IPS-18a (cell line): ENCODE results near the gene SLC38A2.

Experiments used
- H3K27ac ChIP-seq: one replicate; pipeline ENCODE4 v1.5.1; 2013; ENCODE audit warnings: low read length
- H3K27me3 ChIP-seq: one replicate; pipeline ENCODE4 v1.6.1; 2013; ENCODE audit warnings: mild to moderate bottlenecking, low read length; ENCODE audit not compliant: control insufficient read depth, insufficient read depth
- H3K36me3 ChIP-seq: one replicate; pipeline ENCODE4 v1.6.1; 2013; ENCODE audit warnings: low read depth, low read length; ENCODE audit not compliant: control insufficient read depth
- H3K4me1 ChIP-seq: one replicate; pipeline ENCODE4 v1.6.1; 2013; ENCODE audit warnings: low read depth, low read length; ENCODE audit not compliant: control insufficient read depth
- H3K4me3 ChIP-seq: one replicate; pipeline ENCODE4 v1.5.1; 2013; ENCODE audit warnings: low read length
- H3K9ac ChIP-seq: one replicate; pipeline ENCODE4 v1.6.1; 2013; ENCODE audit warnings: mild to moderate bottlenecking, low read length, moderate library complexity
- H3K9me3 ChIP-seq: one replicate; pipeline ENCODE4 v1.6.1; 2013; ENCODE audit warnings: low read depth, low read length; ENCODE audit not compliant: control insufficient read depth

The SLC38A2 gene

DNA sequence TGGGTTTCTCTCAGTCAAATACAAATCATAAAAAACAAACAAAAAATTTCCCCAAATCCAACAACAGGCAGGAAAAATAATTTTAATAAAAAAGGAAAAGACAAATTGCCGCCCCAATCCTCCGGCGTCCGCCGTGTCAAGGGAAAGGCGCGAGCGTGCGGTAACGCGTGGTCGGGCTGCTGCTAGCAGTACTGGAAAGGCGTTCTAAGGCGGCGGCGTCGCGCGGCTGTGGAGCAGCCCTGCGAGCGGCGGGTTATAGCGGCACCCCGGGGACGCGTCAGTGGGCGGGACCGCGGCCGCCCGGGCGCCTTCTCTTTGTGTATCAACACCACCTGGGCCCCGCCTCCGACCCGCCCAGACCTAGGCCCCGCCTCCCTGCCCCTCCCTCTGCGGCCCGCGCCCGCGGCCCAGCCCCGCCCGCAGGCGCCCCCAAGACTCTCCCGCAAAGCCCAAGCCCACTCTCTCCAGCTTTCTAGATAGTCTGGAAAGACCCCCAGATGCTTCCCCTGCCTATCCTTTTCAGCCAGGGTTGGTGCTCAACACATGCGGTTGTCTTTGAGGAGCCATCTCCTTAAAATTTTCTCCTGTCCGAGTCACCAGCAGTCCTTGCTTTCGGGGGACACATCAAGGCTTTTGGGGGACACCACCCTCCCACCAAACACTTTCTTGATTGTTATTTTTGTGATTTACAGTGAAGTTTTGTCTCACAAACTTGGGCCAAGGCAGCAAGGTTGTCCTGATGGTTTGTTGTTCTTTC lies at the start of gene SLC38A2:
TSS of gene SLC38A2 (minus strand) at position 230 of the 757 bp plus-strand sequence. CDS start 1,480 bp downstream, outside the sequence.
- Histone ChIP-seq H3K9ac (peak within 1 kb of the TSS; percentile 98), H3K4me3 (peak within 1 kb of the TSS; percentile 97), H3K9me3 (no peaks in the 10 kb centered on the region), H3K27ac (peak within 1 kb of the TSS; percentile 84), H3K36me3 (peaks cover 34% of the 10 kb centered on the region), H3K4me1 (peaks cover 27% of the 10 kb centered on the region), H3K27me3 (peaks cover 13% of the 10 kb centered on the region)

DNA sequence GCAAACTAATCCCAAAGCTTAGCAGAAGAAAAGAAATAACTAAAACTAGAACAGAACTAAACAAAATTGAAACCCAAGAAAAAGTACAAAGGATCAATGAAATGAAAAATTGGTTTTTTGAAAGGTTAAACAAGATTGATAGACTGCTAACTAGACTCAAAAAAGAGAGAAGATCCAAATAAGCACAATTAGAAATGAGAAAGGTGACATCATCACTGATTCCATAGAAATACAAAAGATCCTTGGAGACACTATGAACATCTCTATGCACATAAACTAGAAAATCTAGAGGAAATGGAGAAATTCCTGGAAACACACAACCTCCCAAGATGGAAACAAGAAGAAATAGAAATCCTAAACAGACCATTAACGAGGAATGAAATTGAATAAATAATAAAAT lies 47.1 kb upstream of the SLC38A2 start:
- H3K27me3 ChIP-seq: no peaks in the 10 kb centered on the region
- no peaks in the 10 kb centered on the region for H3K36me3 ChIP-seq
- no peaks in the 10 kb centered on the region for H3K4me1 ChIP-seq
- no peak overlapping the region for H3K27ac ChIP-seq
- H3K9ac ChIP-seq: no peak overlapping the region
- no peak overlapping the region for H3K4me3 ChIP-seq
- no peaks in the 10 kb centered on the region for H3K9me3 ChIP-seq

- Histone ChIP-seq H3K9ac (no peak overlapping the region), H3K4me3 (no peak overlapping the region), H3K4me1 (no peaks in the 10 kb centered on the region), H3K9me3 (no peaks in the 10 kb centered on the region), H3K27ac (no peak overlapping the region), H3K36me3 (no peaks in the 10 kb centered on the region), H3K27me3 (no peaks in the 10 kb centered on the region)
Measured at GRCh38 chr12:46415552-46415951, 43.0 kb upstream of the SLC38A2 start.

- no peaks in the 10 kb centered on the region for H3K9me3 ChIP-seq
- no peaks in the 10 kb centered on the region for H3K4me1 ChIP-seq
- H3K36me3 ChIP-seq: no peaks in the 10 kb centered on the region
- H3K4me3 ChIP-seq: no peak overlapping the region
- no peak overlapping the region for H3K9ac ChIP-seq
- H3K27me3 ChIP-seq: no peaks in the 10 kb centered on the region
- H3K27ac ChIP-seq: no peak overlapping the region
Measured at GRCh38 chr12:46414591-46415268, 42.2 kb upstream of the SLC38A2 start.

- no peaks in the 10 kb centered on the region for H3K27me3 ChIP-seq
Measured at GRCh38 chr12:46413368-46413767, 40.8 kb upstream of the SLC38A2 start.

GRCh38 chr12:46412857-46413256 lies 40.3 kb upstream of the SLC38A2 start:
- Histone ChIP-seq H3K4me3 (no peak overlapping the region), H3K36me3 (no peaks in the 10 kb centered on the region), H3K27me3 (no peaks in the 10 kb centered on the region), H3K27ac (no peak overlapping the region), H3K9me3 (no peaks in the 10 kb centered on the region), H3K4me1 (no peaks in the 10 kb centered on the region), H3K9ac (no peak overlapping the region)

More at GRCh38 chr12:46413368-46413767, 40.8 kb upstream of the SLC38A2 start:
- H3K4me3 ChIP-seq: no peak overlapping the region
- no peaks in the 10 kb centered on the region for H3K36me3 ChIP-seq
- H3K9me3 ChIP-seq: no peaks in the 10 kb centered on the region
- no peaks in the 10 kb centered on the region for H3K4me1 ChIP-seq
- H3K9ac ChIP-seq: no peak overlapping the region
- no peak overlapping the region for H3K27ac ChIP-seq

- H3K27ac ChIP-seq: no peak overlapping the region
- no peaks in the 10 kb centered on the region for H3K9me3 ChIP-seq
- no peaks in the 10 kb centered on the region for H3K36me3 ChIP-seq
- no peaks in the 10 kb centered on the region for H3K27me3 ChIP-seq
- H3K9ac ChIP-seq: no peak overlapping the region
- no peak overlapping the region for H3K4me3 ChIP-seq
- no peaks in the 10 kb centered on the region for H3K4me1 ChIP-seq
Measured at GRCh38 chr12:46410495-46410894, 37.9 kb upstream of the SLC38A2 start.

DNA sequence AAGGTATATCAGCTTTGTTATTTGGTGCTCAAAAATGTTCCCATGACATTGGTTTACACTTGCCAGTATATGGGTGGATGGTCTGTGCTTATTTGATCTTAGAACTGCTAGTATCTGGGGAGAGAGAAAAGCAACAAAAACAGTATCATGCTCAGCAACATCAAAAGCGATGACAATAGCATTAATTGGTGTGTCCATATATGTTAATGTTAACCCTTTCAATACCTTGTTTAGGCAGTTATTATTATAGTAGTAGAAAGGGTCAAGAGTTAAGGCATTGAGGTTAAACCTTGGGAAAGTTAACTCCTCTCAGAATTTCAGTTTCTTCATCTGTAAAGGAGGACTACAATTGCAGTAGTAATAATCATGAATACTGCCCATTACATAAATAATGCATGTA lies 37.4 kb upstream of the SLC38A2 start:
- Histone ChIP-seq H3K9me3 (no peaks in the 10 kb centered on the region), H3K27me3 (no peaks in the 10 kb centered on the region), H3K27ac (no peak overlapping the region), H3K4me3 (no peak overlapping the region), H3K36me3 (no peaks in the 10 kb centered on the region), H3K9ac (no peak overlapping the region), H3K4me1 (no peaks in the 10 kb centered on the region)

DNA sequence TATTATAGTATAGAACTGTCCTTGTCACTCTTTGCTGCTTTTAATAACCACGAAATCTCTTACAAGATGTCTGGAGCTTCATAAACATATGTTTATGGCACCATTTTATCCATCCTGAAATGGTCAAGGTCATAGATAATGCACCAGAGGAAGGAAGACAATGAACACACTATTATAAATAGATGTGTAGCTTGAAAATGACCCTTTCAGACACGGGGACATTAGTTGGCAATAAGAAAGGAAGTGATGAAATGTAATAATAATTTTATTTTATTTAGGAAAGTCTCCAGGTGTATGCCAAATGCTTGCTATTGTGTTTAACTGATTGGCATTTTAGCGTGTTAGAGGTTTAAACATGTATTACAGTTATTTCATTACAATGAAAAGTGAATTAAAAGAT lies 36.8 kb upstream of the SLC38A2 start:
- Histone ChIP-seq H3K27me3 (no peaks in the 10 kb centered on the region), H3K4me3 (no peak overlapping the region), H3K27ac (no peak overlapping the region), H3K36me3 (no peaks in the 10 kb centered on the region), H3K9me3 (no peaks in the 10 kb centered on the region), H3K4me1 (no peaks in the 10 kb centered on the region), H3K9ac (no peak overlapping the region)

DNA sequence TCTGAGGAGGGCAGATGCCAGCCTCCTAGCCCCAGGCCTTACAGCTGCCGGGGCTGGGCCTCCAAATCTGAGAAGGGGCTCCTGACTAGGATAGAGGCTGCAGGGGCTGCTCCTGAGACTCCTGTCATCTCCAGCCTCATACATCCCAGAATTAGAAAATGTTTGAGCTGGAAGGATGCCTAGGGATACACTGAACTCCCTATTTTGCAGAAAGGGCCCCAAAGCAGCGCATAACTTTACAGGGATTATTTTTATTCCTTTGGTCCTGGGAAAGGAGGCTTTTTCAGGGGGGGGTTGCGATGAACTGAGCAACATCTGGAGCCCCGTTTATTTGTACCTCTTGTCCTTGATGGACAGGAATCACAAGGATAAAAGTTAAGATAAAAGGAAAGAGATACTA lies 35.9 kb upstream of the SLC38A2 start:
- Histone ChIP-seq H3K9me3 (no peaks in the 10 kb centered on the region), H3K9ac (no peak overlapping the region), H3K27me3 (no peaks in the 10 kb centered on the region), H3K4me1 (no peaks in the 10 kb centered on the region), H3K27ac (no peak overlapping the region), H3K36me3 (no peaks in the 10 kb centered on the region), H3K4me3 (no peak overlapping the region)

GRCh38 chr12:46407361-46407760 lies 34.8 kb upstream of the SLC38A2 start:
- Histone ChIP-seq H3K4me3 (no peak overlapping the region), H3K4me1 (peaks cover 7% of the 10 kb centered on the region), H3K27ac (no peak overlapping the region), H3K9me3 (no peaks in the 10 kb centered on the region), H3K9ac (no peak overlapping the region), H3K27me3 (no peaks in the 10 kb centered on the region), H3K36me3 (no peaks in the 10 kb centered on the region)
